CD8-positive, alpha-beta memory T cell (primary cell): ENCODE results near the gene RNF11. TPM values are rescaled to one million over a fixed set of nuclear protein-coding genes. Genes with fewer than 3 reads are reported as not detected.

ENCODE experiments used
- CTCF ChIA-PET: fragments of 350-600 bp; sonication (Branson Sonifier 250); formaldehyde crosslinking; loops from one replicate; lab custom pipeline; 2021; ENCODE audit warnings: antibody characterized with exemption; lab: Charles Lee
- POLR2A ChIA-PET: fragments of 350-600 bp; sonication (Branson Sonifier 250); formaldehyde crosslinking; loops from one replicate; lab custom pipeline; 2021; ENCODE audit warnings: antibody characterized with exemption; lab: Charles Lee
- DNase-seq, 5 donors: peaks; one replicate each; pipeline versions ENCODE4 v3.0.0 to v3.0.0-alpha.2; 2020 to 2022; ENCODE audit warnings: mixed read lengths in 1 of 5
- H3K27ac ChIP-seq: one replicate; pipeline ENCODE4 v1.7.0; 2013; ENCODE audit warnings: low read depth, mild to moderate bottlenecking, low read length, moderate library complexity
- H3K27me3 ChIP-seq: 2 replicates; pipeline ENCODE4 v1.7.0; 2013; ENCODE audit warnings: low read length, mild to moderate bottlenecking; ENCODE audit not compliant: insufficient read depth, poor library complexity, severe bottlenecking
- H3K36me3 ChIP-seq: 2 replicates; pipeline ENCODE4 v1.7.0; 2013; ENCODE audit warnings: mild to moderate bottlenecking, low read length, moderate library complexity; ENCODE audit not compliant: insufficient read depth
- H3K4me1 ChIP-seq: 2 replicates; pipeline ENCODE4 v1.7.0; 2013; ENCODE audit warnings: mild to moderate bottlenecking, low read length, moderate library complexity; ENCODE audit not compliant: insufficient read depth
- H3K4me3 ChIP-seq: 2 replicates; pipeline ENCODE4 v1.7.0; 2013; ENCODE audit warnings: mild to moderate bottlenecking, low read length
- H3K9me3 ChIP-seq: 2 replicates; pipeline ENCODE4 v1.7.0; 2013; ENCODE audit warnings: mild to moderate bottlenecking, low read length
- H3K27ac Mint-ChIP-seq, 8 donors: one replicate each; pipeline ENCODE4 v1.8.0; 2020 to 2021; ENCODE audit warnings: mixed read lengths in 8 of 8, mild to moderate bottlenecking in 6 of 8, inconsistent platforms in 3 of 8, moderate library complexity in 3 of 8
- H3K27me3 Mint-ChIP-seq, 2 donors: one replicate each; pipeline ENCODE4 v1.8.0; 2020 to 2021; ENCODE audit warnings: mixed read lengths in 2 of 2, mild to moderate bottlenecking in 1 of 2, moderate library complexity in 1 of 2
- H3K36me3 Mint-ChIP-seq, 3 donors: one replicate each; pipeline ENCODE4 v1.8.0; 2020 to 2021; ENCODE audit warnings: mixed read lengths in 3 of 3, inconsistent platforms in 1 of 3, mild to moderate bottlenecking in 1 of 3
- H3K4me1 Mint-ChIP-seq, 3 donors: one replicate each; pipeline ENCODE4 v1.8.0; 2020 to 2021; ENCODE audit warnings: mixed read lengths in 3 of 3, inconsistent platforms in 1 of 3, mild to moderate bottlenecking in 1 of 3
- H3K4me3 Mint-ChIP-seq, 7 donors: one replicate each; pipeline ENCODE4 v1.8.0; 2020 to 2021; ENCODE audit warnings: mixed read lengths in 7 of 7, mild to moderate bottlenecking in 6 of 7, moderate library complexity in 4 of 7, inconsistent platforms in 2 of 7
- H3K9me3 Mint-ChIP-seq, 5 donors: one replicate each; pipeline ENCODE4 v1.8.0; 2020 to 2022; ENCODE audit warnings: mixed read lengths in 5 of 5, mild to moderate bottlenecking in 3 of 5, moderate library complexity in 2 of 5, inconsistent platforms in 1 of 5
- polyA plus RNA-seq: library from polyadenylated mRNA; unstranded; fragments of 300-500 nt; fragmentation: Illumina TruSeq; gene quantifications from one replicate; pipeline ENCODE4 v1.2.3, GENCODE V29; 2021
- total RNA-seq, 2 experiments: library from RNA; stranded (reverse); gene quantifications; one replicate each; pipeline ENCODE4 v1.2.3, GENCODE V29; 2021

RNF11 gene
- total and polyA plus RNA-seq, 3 experiments from 2014 or later: 31.1 to 40.1 (median 37.4) TPM

DNA sequence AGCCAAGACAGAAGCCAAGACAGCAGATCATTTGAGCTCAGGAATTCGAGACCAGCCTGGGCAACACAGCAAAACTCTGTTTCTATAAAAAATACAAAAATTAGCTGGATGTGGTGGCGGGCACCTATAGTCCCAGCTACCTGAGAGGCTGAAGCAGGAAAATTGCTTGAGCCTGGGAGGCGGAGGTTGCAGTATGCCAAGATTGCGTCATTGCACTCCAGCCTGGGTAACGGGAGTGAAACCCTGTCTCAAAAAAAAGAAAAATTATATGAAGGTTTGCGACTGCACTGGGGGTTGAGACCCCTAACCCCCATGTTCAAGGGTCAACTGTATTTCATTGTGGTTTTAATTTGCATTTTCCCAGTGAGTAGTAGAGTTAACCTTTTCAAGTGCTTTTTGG, 16.3 kb downstream of the RNF11 start:
- H3K4me3 ChIP-seq: no peak overlapping the region
- Mint-ChIP-seq H3K27ac (peak overlapping the region in 3 of 8 donors; percentile 6 to 61 (median 22)), H3K27me3 (no peaks in the 10 kb centered on the region), H3K4me3 (peak overlapping the region in 1 of 7 donors; percentile 16), H3K9me3 (no peaks in the 10 kb centered on the region), H3K4me1 (peaks cover 34 to 70% (median 61%) of the 10 kb centered on the region in 3 donors), H3K36me3 (peaks cover 0 to 9% (median 0%) of the 10 kb centered on the region in 3 donors)
- no peaks in the 10 kb centered on the region for H3K36me3 ChIP-seq
- no peak overlapping the region for H3K27ac ChIP-seq
- no peaks in the 10 kb centered on the region for H3K9me3 ChIP-seq
- no peaks in the 10 kb centered on the region for H3K27me3 ChIP-seq
- POLR2A ChIA-PET: no interaction called here
- no peaks in the 10 kb centered on the region for H3K4me1 ChIP-seq
- CTCF ChIA-PET: no interaction called here
- no peak for DNase-seq

DNA sequence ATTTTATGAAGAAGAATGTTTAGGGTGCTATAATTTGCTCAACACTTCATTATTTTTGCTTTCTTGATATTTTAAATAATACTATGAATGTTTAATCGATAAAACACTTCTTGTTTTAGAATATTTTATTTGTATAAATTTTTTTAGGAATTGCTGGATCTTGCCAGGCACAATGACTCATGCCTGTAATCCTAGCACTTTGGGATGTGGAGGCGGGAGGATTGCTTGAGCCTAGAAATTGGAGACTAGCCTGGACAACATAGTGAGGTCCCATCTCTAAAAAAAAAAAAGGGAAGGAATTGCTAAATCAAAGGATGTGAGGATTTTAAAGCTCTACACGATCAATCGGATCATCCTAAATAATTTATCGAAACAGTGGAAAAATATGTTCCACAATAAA, 17.6 kb downstream of the RNF11 start:
- no peaks in the 10 kb centered on the region for H3K4me1 ChIP-seq
- Mint-ChIP-seq H3K36me3 (peaks cover 0 to 8% (median 0%) of the 10 kb centered on the region in 3 donors), H3K9me3 (no peaks in the 10 kb centered on the region), H3K4me3 (no peak overlapping the region), H3K4me1 (peaks cover 37 to 70% (median 60%) of the 10 kb centered on the region in 3 donors), H3K27me3 (no peaks in the 10 kb centered on the region), H3K27ac (no peak overlapping the region)
- no peaks in the 10 kb centered on the region for H3K9me3 ChIP-seq
- H3K4me3 ChIP-seq: no peak overlapping the region
- H3K36me3 ChIP-seq: no peaks in the 10 kb centered on the region
- POLR2A ChIA-PET: no interaction called here
- no peaks in the 10 kb centered on the region for H3K27me3 ChIP-seq
- no peak for DNase-seq
- CTCF ChIA-PET: no interaction called here
- H3K27ac ChIP-seq: no peak overlapping the region

DNA sequence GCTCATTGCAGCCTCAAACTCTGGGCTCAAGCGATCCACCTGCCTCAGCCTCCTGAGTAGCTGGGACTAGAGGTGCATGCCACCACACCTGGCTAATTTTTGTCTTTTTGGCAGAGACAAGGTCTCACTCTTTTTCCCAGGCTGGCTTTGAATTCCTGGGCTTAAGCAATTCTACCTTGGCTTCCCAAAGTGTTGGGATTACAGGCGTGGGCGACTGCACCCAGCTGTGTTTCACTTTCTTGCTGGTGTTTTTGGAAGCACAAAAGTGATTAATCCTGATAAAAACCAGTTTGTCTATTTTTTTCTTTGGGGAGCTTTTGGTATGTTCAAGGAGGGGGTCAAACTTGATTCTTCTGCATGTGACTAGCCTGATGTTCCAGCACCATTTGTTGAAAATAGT, 19.3 kb downstream of the RNF11 start:
- ChIA-PET POLR2A (no interaction called here), CTCF (interaction anchor here (1.0 kb wide), 1 partner anchor 64 kb away, joined by 3 read pairs; no protein-coding TSS in a partner anchor)
- Mint-ChIP-seq H3K4me3 (no peak overlapping the region), H3K9me3 (no peaks in the 10 kb centered on the region), H3K27me3 (no peaks in the 10 kb centered on the region), H3K27ac (no peak overlapping the region), H3K4me1 (peaks cover 44 to 75% (median 63%) of the 10 kb centered on the region in 3 donors), H3K36me3 (peaks cover 0 to 7% (median 0%) of the 10 kb centered on the region in 3 donors)
- Histone ChIP-seq H3K36me3 (no peaks in the 10 kb centered on the region), H3K27ac (no peak overlapping the region), H3K9me3 (no peaks in the 10 kb centered on the region), H3K4me1 (no peaks in the 10 kb centered on the region), H3K4me3 (no peak overlapping the region), H3K27me3 (no peaks in the 10 kb centered on the region)
- no peak for DNase-seq

DNA sequence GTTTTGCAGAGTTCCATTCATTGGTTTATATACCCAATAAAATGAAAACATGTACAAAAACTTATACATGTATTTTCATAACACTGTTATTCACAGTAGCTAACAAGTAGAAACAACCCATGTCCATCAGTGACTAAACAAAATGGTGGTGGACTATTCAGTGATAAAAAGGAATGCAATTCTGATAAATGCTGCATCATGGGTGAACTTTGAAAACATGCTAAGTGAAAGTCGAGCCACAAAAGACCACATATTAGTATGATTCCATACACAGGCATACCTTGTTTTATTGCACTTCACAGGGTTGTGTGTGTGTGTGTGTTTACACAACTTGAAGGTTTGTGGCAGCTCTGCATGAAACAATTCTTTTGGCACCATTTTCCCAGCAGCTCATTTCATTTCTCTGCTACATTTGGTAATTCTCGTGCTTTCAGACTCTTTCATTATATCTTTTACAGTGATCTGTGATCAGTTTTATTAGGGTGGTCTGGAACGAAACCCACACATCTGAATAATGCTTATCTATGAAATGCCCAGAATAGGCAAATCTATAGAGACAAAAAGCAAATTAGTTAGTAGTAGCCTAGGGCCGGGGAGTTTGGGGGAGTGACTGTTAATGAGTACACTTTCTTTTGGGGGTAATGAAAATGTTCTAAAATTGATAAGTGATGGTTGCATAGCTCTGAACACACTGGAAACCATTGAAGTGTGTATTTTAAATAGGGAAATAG, 27.2 kb downstream of the RNF11 start:
- Histone ChIP-seq H3K36me3 (no peaks in the 10 kb centered on the region), H3K4me3 (no peak overlapping the region), H3K9me3 (no peaks in the 10 kb centered on the region), H3K27ac (no peak overlapping the region), H3K4me1 (peaks cover 10% of the 10 kb centered on the region), H3K27me3 (no peaks in the 10 kb centered on the region)
- Mint-ChIP-seq H3K4me3 (no peak overlapping the region), H3K4me1 (peaks cover 72 to 98% (median 89%) of the 10 kb centered on the region in 3 donors), H3K27me3 (no peaks in the 10 kb centered on the region), H3K27ac (peak overlapping the region in 1 of 8 donors; percentile 42), H3K9me3 (no peaks in the 10 kb centered on the region), H3K36me3 (peaks cover 0 to 7% (median 2%) of the 10 kb centered on the region in 3 donors)
- ChIA-PET CTCF (no interaction called here), POLR2A (interaction anchor here (0.6 kb wide), 1 partner anchor 1586 kb away, joined by 3 read pairs; no protein-coding TSS in a partner anchor)
- DNase-seq: no peak

DNA sequence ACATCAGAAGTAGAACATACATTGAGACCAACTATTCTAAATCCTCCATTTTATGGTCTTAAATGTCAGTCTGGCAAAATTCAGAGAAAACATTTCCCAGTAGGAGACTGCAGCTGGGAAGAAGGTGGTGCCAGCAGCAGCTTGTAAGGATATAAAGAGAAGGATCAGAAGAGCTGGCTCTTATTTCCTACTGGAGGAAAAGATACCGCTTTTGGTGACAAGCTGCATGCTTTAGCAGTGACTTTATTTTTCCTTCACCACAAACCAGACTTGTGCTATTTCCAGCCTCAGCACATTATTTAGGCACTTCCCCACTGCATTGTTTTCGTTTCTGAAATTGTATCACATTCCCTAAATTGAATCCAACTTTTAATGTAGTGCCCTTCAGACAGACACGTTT, 28.4 kb downstream of the RNF11 start:
- H3K27ac Mint-ChIP-seq: peak overlapping the region in 2 of 8 donors; percentile 32 to 43
- H3K4me1 Mint-ChIP-seq: peaks cover 66 to 92% (median 82%) of the 10 kb centered on the region in 3 donors
- H3K4me3 Mint-ChIP-seq: no peak overlapping the region
- Histone ChIP-seq H3K4me3 (no peak overlapping the region), H3K36me3 (no peaks in the 10 kb centered on the region), H3K4me1 (peaks cover 10% of the 10 kb centered on the region), H3K27me3 (no peaks in the 10 kb centered on the region), H3K9me3 (no peaks in the 10 kb centered on the region), H3K27ac (no peak overlapping the region)
- peaks cover 0 to 13% (median 4%) of the 10 kb centered on the region in 3 donors for H3K36me3 Mint-ChIP-seq
- no peaks in the 10 kb centered on the region for H3K9me3 Mint-ChIP-seq
- no peaks in the 10 kb centered on the region for H3K27me3 Mint-ChIP-seq
- no peak for DNase-seq
- ChIA-PET POLR2A (no interaction called here), CTCF (no interaction called here)

DNA sequence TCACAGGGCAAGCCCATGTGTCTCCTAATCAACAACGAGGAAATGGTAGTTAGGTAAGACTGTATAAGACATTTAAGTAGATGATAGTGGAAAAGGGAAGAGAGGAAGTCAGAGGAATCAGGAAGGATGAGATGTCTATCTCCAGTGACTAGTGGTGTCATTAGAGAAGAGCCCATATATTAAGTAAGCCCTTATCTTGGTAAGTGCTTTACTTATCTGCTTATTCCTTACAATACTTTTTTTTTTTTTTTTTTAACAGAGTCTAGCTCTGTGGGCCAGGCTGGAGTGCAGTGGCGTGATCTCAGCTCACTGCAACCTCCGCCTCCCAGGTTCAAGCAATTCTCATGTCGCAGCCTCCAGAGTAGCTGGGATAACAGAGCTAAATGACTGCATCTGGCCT, 29.5 kb downstream of the RNF11 start:
- H3K4me1 ChIP-seq: peaks cover 10% of the 10 kb centered on the region
- no peak for DNase-seq
- H3K9me3 ChIP-seq: no peaks in the 10 kb centered on the region
- no peak overlapping the region for H3K4me3 ChIP-seq
- H3K27me3 ChIP-seq: no peaks in the 10 kb centered on the region
- Mint-ChIP-seq H3K36me3 (peaks cover 0 to 24% (median 6%) of the 10 kb centered on the region in 3 donors), H3K4me3 (peak overlapping the region in 1 of 7 donors; percentile 33), H3K9me3 (no peaks in the 10 kb centered on the region), H3K27me3 (no peaks in the 10 kb centered on the region), H3K4me1 (peaks cover 57 to 80% (median 71%) of the 10 kb centered on the region in 3 donors), H3K27ac (peak overlapping the region in 3 of 8 donors; percentile 3 to 80 (median 60))
- ChIA-PET CTCF (no interaction called here), POLR2A (interaction anchor here (0.6 kb wide), 1 partner anchor 8 kb away, joined by 3 read pairs; no protein-coding TSS in a partner anchor)
- H3K36me3 ChIP-seq: peaks cover 1% of the 10 kb centered on the region
- no peak overlapping the region for H3K27ac ChIP-seq

DNA sequence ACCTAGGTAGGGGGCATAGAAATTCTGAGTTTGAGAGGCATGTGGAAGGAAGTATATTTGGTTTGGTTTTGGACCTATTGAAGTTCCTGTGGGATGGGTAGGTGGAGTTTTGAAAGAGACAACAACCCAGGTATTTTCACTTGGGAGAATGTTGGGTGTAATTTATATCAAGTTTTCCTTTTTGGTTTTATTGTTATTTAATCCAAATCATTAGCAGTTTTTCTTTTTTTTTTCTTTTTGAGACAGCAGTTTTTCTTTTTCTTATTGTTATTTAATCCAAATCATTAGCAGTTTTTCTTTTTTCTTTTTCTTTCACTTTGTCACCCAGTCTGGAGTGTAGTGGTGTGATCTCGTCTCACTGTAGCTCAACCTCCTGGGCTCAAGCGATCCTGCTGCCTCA, 30.1 kb downstream of the RNF11 start:
- no peaks in the 10 kb centered on the region for H3K9me3 ChIP-seq
- CTCF ChIA-PET: no interaction called here
- H3K27me3 ChIP-seq: no peaks in the 10 kb centered on the region
- Mint-ChIP-seq H3K27me3 (no peaks in the 10 kb centered on the region), H3K36me3 (peaks cover 0 to 30% (median 11%) of the 10 kb centered on the region in 3 donors), H3K9me3 (no peaks in the 10 kb centered on the region), H3K4me1 (peaks cover 55 to 75% (median 67%) of the 10 kb centered on the region in 3 donors), H3K27ac (peak overlapping the region in 6 of 8 donors; percentile 10 to 85 (median 42)), H3K4me3 (peak overlapping the region in 2 of 7 donors; percentile 38)
- H3K36me3 ChIP-seq: peaks cover 7% of the 10 kb centered on the region
- H3K4me1 ChIP-seq: peaks cover 10% of the 10 kb centered on the region
- POLR2A ChIA-PET: interaction anchor here (0.6 kb wide), 1 partner anchor 8 kb away, joined by 3 read pairs; no protein-coding TSS in a partner anchor
- no peak for DNase-seq
- H3K4me3 ChIP-seq: no peak overlapping the region
- H3K27ac ChIP-seq: no peak overlapping the region

DNA sequence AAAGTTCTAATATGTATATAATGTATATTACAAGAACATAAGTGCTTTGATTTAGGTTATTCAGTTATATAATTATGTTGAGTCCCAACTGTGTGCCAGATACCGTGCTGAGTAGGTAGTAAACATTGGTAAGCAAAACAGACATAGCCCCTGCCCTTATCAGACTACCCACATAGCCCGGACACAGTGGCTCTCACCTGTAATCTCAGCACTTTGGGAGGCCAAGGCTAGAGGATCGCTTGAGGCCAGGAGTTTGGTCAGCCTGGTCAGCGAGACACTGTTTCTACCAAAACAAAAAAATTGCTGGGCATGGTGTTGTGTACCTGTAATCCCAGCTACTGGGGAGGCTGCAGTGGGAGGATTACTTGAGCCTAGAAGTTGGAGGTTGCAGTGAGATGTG, 30.7 kb downstream of the RNF11 start:
- Mint-ChIP-seq H3K4me1 (peaks cover 53 to 69% (median 62%) of the 10 kb centered on the region in 3 donors), H3K36me3 (peaks cover 0 to 34% (median 15%) of the 10 kb centered on the region in 3 donors), H3K27me3 (no peaks in the 10 kb centered on the region), H3K9me3 (no peaks in the 10 kb centered on the region), H3K27ac (peak overlapping the region in 4 of 8 donors; percentile 17 to 88 (median 66)), H3K4me3 (peak overlapping the region in 1 of 7 donors; percentile 36)
- ChIA-PET POLR2A (no interaction called here), CTCF (no interaction called here)
- H3K4me1 ChIP-seq: peaks cover 10% of the 10 kb centered on the region
- peaks cover 9% of the 10 kb centered on the region for H3K36me3 ChIP-seq
- H3K4me3 ChIP-seq: no peak overlapping the region
- H3K27me3 ChIP-seq: no peaks in the 10 kb centered on the region
- no peak for DNase-seq
- no peaks in the 10 kb centered on the region for H3K9me3 ChIP-seq
- no peak overlapping the region for H3K27ac ChIP-seq
